CD14-positive monocyte (primary cell): ENCODE results near the gene PDXDC1. TPM values are rescaled to one million over a fixed set of nuclear protein-coding genes. Genes with fewer than 3 reads are reported as not detected.
"Not testable (repeated sequence)": the region's sequence is repeated elsewhere in the genome, so short reads cannot be mapped to it uniquely, and the experiment has no call there.

Experiments
- DNase-seq, 3 donors: peaks; one replicate each; pipeline ENCODE4 v3.0.0-alpha.2; 2011 to 2022
- H2AFZ ChIP-seq: 2 replicates; pipeline ENCODE4 v1.6.0; 2012; ENCODE audit warnings: mild to moderate bottlenecking, low read depth, low read length, inconsistent platforms; ENCODE audit not compliant: insufficient read depth, poor library complexity, severe bottlenecking
- H3K27ac ChIP-seq, 2 donors: 1 replicate in 1 of 2; 2 replicates in 1 of 2; pipeline ENCODE4 v1.5.1; 2012 to 2013; ENCODE audit warnings: low read length in 2 of 2, control low read depth in 1 of 2, inconsistent platforms in 1 of 2, low read depth in 1 of 2, mild to moderate bottlenecking in 1 of 2
- H3K27me3 ChIP-seq, 2 donors: one replicate each; pipeline versions ENCODE4 v1.6.0 to v1.6.1; 2011 to 2013; ENCODE audit warnings: low read length in 2 of 2; ENCODE audit not compliant: control insufficient read depth in 2 of 2, insufficient read depth in 2 of 2
- H3K36me3 ChIP-seq, 2 donors: replicated peaks in 1 of 2; 1 replicate in 1 of 2; 2 replicates in 1 of 2; pipeline versions ENCODE4 v1.5.1 to v1.6.1; 2012 to 2013; ENCODE audit warnings: low read length in 2 of 2, control low read depth in 1 of 2, inconsistent platforms in 1 of 2, mild to moderate bottlenecking in 1 of 2; ENCODE audit not compliant: insufficient read depth in 2 of 2, control insufficient read depth in 1 of 2
- H3K4me1 ChIP-seq, 2 donors: 1 replicate in 1 of 2; 2 replicates in 1 of 2; pipeline versions ENCODE4 v1.5.1 to v1.6.1; 2012 to 2013; ENCODE audit warnings: low read length in 2 of 2, control low read depth in 1 of 2, inconsistent platforms in 1 of 2, mild to moderate bottlenecking in 1 of 2, moderate library complexity in 1 of 2; ENCODE audit not compliant: insufficient read depth in 2 of 2, control insufficient read depth in 1 of 2
- H3K4me2 ChIP-seq: replicated peaks from 2 replicates; pipeline ENCODE3; 2012; ENCODE audit warnings: low read length, moderate library complexity, mild to moderate bottlenecking; ENCODE audit not compliant: poor library complexity, severe bottlenecking; ENCODE audit errors: extremely low read depth
- H3K4me3 ChIP-seq, 3 experiments: fragments of 200-600 bp in 1 of 3; sonication (generic) in 1 of 3; replicated peaks in 1 of 3; 1 replicate in 2 of 3; 2 replicates in 1 of 3; pipeline ENCODE4 v1.5.1; 2011 to 2013; ENCODE audit warnings: low read length in 3 of 3, mild to moderate bottlenecking in 3 of 3, control low read depth in 2 of 3, low read depth in 2 of 3, inconsistent platforms in 1 of 3, moderate library complexity in 1 of 3
- H3K79me2 ChIP-seq: 2 replicates; pipeline ENCODE4 v1.6.0; 2012; ENCODE audit warnings: mild to moderate bottlenecking, control low read depth, inconsistent platforms, low read length, moderate library complexity; ENCODE audit not compliant: insufficient read depth
- H3K9ac ChIP-seq: 2 replicates; pipeline ENCODE4 v1.6.0; 2017; ENCODE audit warnings: low read length, mild to moderate bottlenecking; ENCODE audit not compliant: insufficient read depth, poor library complexity, severe bottlenecking
- H3K9me3 ChIP-seq, 2 donors: replicated peaks in 1 of 2; 1 replicate in 1 of 2; 2 replicates in 1 of 2; pipeline versions ENCODE4 v1.5.1 to v1.6.1; 2012 to 2013; ENCODE audit warnings: low read length in 2 of 2, control low read depth in 1 of 2; ENCODE audit not compliant: control insufficient read depth in 1 of 2, insufficient read depth in 1 of 2
- H4K20me1 ChIP-seq: 2 replicates; pipeline ENCODE4 v1.6.0; 2012; ENCODE audit warnings: mild to moderate bottlenecking, low read length, control low read depth, moderate library complexity; ENCODE audit not compliant: insufficient read depth
- H3K27ac Mint-ChIP-seq, 7 donors: one replicate each; pipeline ENCODE4 v1.8.0; 2020; ENCODE audit warnings: mild to moderate bottlenecking in 7 of 7, mixed read lengths in 7 of 7, moderate library complexity in 6 of 7, inconsistent platforms in 2 of 7
- H3K27me3 Mint-ChIP-seq, 3 donors: one replicate each; pipeline ENCODE4 v1.8.0; 2021 to 2022; ENCODE audit warnings: low read depth in 3 of 3, mild to moderate bottlenecking in 3 of 3, mixed read lengths in 3 of 3, moderate library complexity in 3 of 3, inconsistent platforms in 1 of 3
- H3K36me3 Mint-ChIP-seq, 2 donors: one replicate each; pipeline ENCODE4 v1.8.0; 2020; ENCODE audit warnings: mixed read lengths in 2 of 2, inconsistent platforms in 1 of 2, mild to moderate bottlenecking in 1 of 2
- H3K4me1 Mint-ChIP-seq: one replicate; pipeline ENCODE4 v1.8.0; 2020; ENCODE audit warnings: mild to moderate bottlenecking, mixed read lengths
- H3K4me3 Mint-ChIP-seq, 2 donors: one replicate each; pipeline ENCODE4 v1.8.0; 2020; ENCODE audit warnings: mild to moderate bottlenecking in 2 of 2, mixed read lengths in 2 of 2, moderate library complexity in 1 of 2
- H3K9me3 Mint-ChIP-seq, 7 donors: one replicate each; pipeline ENCODE4 v1.8.0; 2020 to 2022; ENCODE audit warnings: mixed read lengths in 7 of 7, mild to moderate bottlenecking in 6 of 7, moderate library complexity in 6 of 7, inconsistent platforms in 2 of 7
- WGBS: methylation state at CpG from one replicate; pipeline ENCODE4 v1.1.5; 2013; ENCODE audit warnings: missing lambda C conversion rate; ENCODE audit not compliant: insufficient coverage; 5-methylcytosine and 5-hydroxymethylcytosine counted together
- intact Hi-C, 2 donors: fragments of 100-400 bp; cut with micrococcal nuclease; formaldehyde crosslinking; loops; one replicate each; pipeline versions ENCODE4 v1.15.0 to v1.15.1; 2023
- polyA plus RNA-seq, 3 donors: library from polyadenylated mRNA; depleted of rRNA in 1 of 3; unstranded in 2 of 3; stranded (reverse) in 1 of 3; fragments of 300-500 nt in 2 of 3; fragments of >200 nt in 1 of 3; fragmentation: Illumina TruSeq in 2 of 3; gene quantifications; 1 replicate in 2 of 3; 2 replicates in 1 of 3; pipeline ENCODE4 v1.2.3, GENCODE V29; 2012 to 2021

The PDXDC1 gene
- polyA plus RNA-seq, 3 donors, result 22.3 to 50.1 (median 36.0) TPM

- WGBS, result under 1% methylated on average over 41 of the region's 80 CpGs
- H3K4me2 ChIP-seq, H3K36me3 ChIP-seq, H3K9me3 Mint-ChIP-seq, H3K27me3 Mint-ChIP-seq, H3K9me3 ChIP-seq, H3K4me1 ChIP-seq, H3K27me3 ChIP-seq, H3K4me1 Mint-ChIP-seq, H3K9ac ChIP-seq, H3K79me2 ChIP-seq, H3K27ac ChIP-seq, intact Hi-C loops, H3K36me3 Mint-ChIP-seq, H4K20me1 ChIP-seq: not testable (repeated sequence)
- peak; percentile 81 to 94 (median 89) for DNase-seq
- Mint-ChIP-seq H3K27ac (peak overlapping the region in 2 of 7 donors; percentile 57 to 63), H3K4me3 (peak overlapping the region; percentile 70 to 73)
- H3K4me3 ChIP-seq, result peak overlapping the region in 2 of 3 experiments; percentile 26 to 63
- peak overlapping the region; percentile 71 for H2AFZ ChIP-seq
Observed at GRCh38 chr16:15154650-15155562, 180.1 kb downstream of the PDXDC1 start.

GRCh38 chr16:15157644-15158043 is 182.8 kb downstream of the PDXDC1 start:
- H3K4me2 ChIP-seq, H2AFZ ChIP-seq, intact Hi-C loops, H3K4me3 Mint-ChIP-seq, H3K9me3 ChIP-seq, H3K27me3 Mint-ChIP-seq, H3K27ac ChIP-seq, H3K9me3 Mint-ChIP-seq, DNase-seq, H4K20me1 ChIP-seq, H3K79me2 ChIP-seq, H3K36me3 ChIP-seq, H3K4me1 Mint-ChIP-seq, H3K4me1 ChIP-seq, H3K27ac Mint-ChIP-seq, H3K36me3 Mint-ChIP-seq, H3K4me3 ChIP-seq, H3K9ac ChIP-seq, H3K27me3 ChIP-seq: not testable (repeated sequence)
- WGBS, result no CpG with 5 or more reads among the region's 8 CpGs

GRCh38 chr16:15159671-15160070 is 184.8 kb downstream of the PDXDC1 start:
- H3K27me3 Mint-ChIP-seq, H3K9ac ChIP-seq, H4K20me1 ChIP-seq, H3K36me3 Mint-ChIP-seq, H3K27me3 ChIP-seq, H3K9me3 Mint-ChIP-seq, H3K4me1 Mint-ChIP-seq, H3K4me1 ChIP-seq, DNase-seq, intact Hi-C loops, H3K9me3 ChIP-seq, H3K36me3 ChIP-seq, H3K4me2 ChIP-seq, H3K79me2 ChIP-seq, H3K27ac ChIP-seq, H2AFZ ChIP-seq, H3K4me3 ChIP-seq, H3K27ac Mint-ChIP-seq, H3K4me3 Mint-ChIP-seq: not testable (repeated sequence)
- WGBS, result 80% methylated on average over 1 of the region's 5 CpGs

GRCh38 chr16:15160571-15160970 is 185.7 kb downstream of the PDXDC1 start:
- H2AFZ ChIP-seq, H3K27ac ChIP-seq, H3K27ac Mint-ChIP-seq, H3K4me3 ChIP-seq, H3K79me2 ChIP-seq, H3K9ac ChIP-seq, intact Hi-C loops, H3K4me1 ChIP-seq, H3K36me3 ChIP-seq, H3K4me2 ChIP-seq, H3K27me3 ChIP-seq, H3K36me3 Mint-ChIP-seq, DNase-seq, H3K9me3 Mint-ChIP-seq, H3K27me3 Mint-ChIP-seq, H3K4me3 Mint-ChIP-seq, H4K20me1 ChIP-seq, H3K9me3 ChIP-seq, H3K4me1 Mint-ChIP-seq: not testable (repeated sequence)
- WGBS, result no CpG with 5 or more reads among the region's 10 CpGs
